Measurements from ENCODE around the gene ITPR1.
"Not testable (repeated sequence)": the region's sequence is repeated elsewhere in the genome, so short reads cannot be mapped to it uniquely, and the experiment has no call there.

The ITPR1 gene

DNA sequence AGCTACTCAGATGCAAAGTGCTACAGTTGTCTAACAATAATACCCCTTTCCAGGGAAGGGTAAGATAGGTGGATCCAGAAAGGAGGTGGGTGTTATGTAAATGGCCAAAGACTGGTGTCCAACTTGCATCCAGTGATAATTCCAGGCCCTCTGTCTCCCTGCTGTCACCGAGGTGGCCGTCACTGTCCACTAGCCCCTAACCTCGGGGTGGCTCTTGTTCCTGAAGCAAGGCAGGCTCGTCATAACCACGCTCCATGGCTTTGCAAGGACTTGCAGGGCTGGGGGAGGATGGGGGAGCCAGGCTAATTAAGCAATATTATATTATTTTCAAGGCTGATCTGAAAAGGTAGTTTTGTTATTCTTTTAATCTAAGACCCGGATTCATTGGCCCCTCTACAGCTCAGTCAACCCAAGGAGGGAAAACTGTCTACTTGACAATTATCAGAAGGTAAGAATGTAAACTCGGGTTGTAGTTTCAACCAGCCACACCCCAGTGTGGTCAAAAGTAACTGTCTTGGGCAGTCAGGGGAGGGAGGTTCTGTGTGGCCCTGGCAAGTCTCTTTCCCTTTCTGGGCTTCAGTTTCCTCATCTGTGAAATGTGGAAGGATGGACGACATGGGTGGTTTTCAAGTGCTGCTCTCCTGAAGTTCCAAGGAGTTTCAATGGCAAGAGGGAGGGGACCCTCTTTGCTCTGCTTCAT is 266.0 kb downstream of the ITPR1 start:
- DNase-seq (ENCODE audit: low read depth): no peak

GRCh38 chr3:4759689-4760312 is 266.7 kb downstream of the ITPR1 start:
- no peak for DNase-seq (ENCODE audit: low read depth)

DNA sequence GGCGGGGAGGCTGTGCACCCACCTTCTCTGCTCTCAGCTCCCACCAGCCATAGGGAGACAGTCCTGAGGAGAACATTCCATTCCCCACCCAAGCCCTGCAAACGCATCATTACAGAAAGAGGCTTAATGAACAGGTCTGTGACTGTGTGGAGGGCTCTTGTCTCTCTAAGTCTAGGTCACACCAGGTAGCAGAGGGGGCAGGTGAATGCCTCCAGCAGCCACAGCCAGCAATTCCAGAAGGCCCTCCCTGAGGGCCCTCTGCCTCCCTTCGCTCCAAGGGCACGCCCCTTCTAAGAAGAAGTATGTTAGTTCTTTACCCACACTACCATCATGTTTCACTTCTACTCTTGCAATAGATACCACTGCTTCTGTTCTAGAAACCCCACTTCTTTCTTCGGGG is 268.6 kb downstream of the ITPR1 start:
- no peak for DNase-seq (ENCODE audit: low read depth)

DNA sequence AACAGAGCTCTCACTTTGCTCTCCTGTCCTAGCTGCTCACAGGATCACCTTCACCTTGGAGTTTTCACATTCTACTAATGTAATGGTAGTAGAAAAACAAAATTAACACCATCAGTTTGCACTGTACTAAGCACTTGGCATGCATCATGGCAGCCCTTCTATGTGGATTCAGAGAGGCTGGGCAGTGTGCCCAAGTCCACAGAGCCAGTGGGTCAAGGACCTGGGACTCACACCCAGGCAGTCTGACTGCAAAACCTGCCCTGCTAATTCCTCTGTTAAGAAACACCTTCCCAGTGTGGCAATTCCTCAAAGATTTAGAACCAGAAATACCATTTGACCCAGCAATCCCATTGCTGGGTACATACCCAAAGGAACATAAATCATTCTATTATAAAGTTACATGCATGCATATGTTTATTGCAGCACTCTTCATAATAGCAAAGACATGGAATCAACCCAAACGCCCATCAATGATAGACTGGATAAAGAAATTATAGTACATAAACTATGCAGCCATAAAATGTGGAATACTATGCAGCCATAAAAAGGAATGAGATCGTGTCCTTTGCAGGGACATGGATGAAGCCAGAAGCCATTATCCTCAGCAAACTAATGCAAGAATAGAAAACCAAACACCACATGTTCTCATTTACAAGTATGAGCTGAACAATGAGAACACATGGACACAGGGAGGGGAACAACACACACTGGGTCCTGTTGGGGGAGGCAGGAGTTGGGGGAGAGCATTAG is 269.5 kb downstream of the ITPR1 start:
- not testable (repeated sequence) for DNase-seq (ENCODE audit: low read depth)

GRCh38 chr3:4763604-4764247 is 270.6 kb downstream of the ITPR1 start:
- DNase-seq (ENCODE audit: low read depth): no peak

DNA sequence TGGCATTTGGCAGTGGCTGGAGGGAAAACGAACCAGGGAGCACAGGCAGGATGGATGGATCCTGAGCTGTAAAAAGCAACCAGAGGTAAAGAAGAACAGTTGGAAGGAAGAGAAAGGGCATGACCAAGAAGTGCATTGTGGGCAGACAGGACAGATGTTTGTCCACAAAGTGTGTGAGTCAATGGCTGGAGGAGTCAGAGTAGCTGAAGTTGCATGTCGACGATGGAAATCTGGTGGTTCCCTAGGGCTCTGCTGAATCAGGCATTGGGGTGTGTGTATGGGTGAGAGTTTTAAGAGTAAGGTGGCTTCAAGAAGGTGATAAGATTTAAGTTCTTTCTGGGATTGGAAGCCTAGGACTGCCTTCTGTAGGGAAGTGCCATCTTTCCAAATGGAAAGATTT is 272.1 kb downstream of the ITPR1 start:
- DNase-seq (ENCODE audit: low read depth): no peak

- DNase-seq (ENCODE audit: low read depth): no peak
Observed at GRCh38 chr3:4766263-4766662, 273.1 kb downstream of the ITPR1 start.

DNA sequence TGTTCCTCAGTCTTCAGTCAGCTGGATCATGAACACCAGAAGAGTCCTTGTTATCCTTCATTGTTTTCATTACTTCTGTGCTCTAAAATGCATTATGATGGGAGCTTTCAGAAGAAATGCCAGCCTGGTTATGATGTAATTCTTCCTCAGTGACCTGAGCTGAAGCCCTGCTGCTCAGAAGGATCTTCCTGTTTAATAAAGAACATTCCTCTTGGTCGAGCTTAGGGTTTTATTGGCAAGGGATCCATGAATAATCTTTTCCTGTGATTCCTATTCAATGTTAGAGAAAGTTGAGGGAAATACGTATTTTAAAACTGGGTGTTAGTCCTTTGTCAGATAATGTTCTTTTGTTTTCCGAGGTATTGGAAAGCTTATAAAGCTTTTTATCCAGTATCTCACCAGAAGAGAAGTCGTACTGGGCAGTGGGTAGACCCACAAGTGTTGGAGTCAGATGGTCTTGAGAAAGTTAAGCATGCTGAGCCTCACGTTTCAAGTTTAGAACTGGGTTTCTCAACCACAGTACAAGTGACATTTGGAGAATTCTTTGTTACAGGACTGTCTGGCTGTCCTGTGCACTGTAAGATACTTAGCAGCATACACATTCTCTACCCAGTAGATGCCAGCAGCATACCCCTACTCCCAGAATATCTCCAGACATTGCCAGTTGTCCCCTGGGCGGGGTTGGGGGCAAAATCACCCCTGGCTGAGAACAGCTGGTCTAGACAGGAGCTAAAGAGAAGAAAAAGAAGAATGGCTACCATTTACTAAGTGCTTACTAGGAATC is 273.8 kb downstream of the ITPR1 start:
- DNase-seq (ENCODE audit: low read depth): no peak

DNA sequence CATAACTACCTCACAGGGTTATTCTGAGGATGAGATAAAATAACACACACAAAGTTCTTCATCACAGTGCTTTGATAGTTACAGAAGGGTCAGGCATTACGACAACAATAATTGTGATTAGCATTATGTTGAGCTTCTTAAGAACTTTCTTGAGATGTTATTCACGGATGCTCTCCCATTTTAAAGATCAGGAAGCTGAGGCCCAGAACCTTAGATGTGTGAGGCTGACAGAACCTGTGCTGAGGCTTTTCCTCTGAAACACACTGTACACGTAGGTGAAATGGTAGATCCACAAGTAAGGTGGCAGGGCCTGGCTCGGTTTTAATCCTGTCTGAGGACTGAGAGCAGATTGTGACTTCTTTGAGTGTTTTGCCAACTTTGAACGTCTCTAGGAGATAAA is 274.9 kb downstream of the ITPR1 start:
- no peak for DNase-seq (ENCODE audit: low read depth)

DNA sequence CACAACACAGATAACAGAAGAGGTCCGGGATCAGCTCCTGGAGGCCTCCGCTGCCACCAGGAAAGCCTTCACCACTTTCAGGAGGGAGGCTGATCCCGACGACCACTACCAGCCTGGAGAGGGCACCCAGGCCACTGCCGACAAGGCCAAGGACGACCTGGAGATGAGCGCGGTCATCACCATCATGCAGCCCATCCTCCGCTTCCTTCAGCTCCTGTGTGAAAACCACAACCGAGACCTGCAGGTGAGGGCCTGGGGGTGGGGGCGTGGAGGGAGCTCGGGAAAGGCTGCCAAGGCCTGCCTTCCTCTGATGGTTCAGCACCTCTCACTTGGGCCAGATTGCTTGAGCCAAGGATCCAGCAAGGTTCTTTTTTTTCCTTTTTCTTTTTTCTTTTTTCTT is 275.4 kb downstream of the ITPR1 start:
- no peak for DNase-seq (ENCODE audit: low read depth)

DNA sequence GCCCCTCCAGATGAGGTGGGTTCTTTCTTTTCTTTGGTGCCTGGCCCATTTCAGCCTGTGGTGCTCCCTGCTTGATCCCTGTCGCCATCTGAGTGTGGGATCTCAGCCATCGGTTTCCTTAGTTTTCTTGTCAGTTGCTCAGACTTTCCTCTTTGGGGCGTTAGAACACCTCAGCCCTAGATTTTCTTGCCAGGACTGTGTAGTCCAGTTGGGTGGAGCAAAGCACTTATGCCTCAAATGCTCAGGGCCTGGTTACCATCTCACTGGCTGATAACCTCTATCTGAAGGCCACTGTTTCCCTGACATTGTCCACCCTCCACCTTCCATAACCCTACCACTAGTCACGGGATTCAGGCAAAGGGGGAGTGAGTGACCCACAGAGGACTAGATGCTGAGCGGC is 277.4 kb downstream of the ITPR1 start:
- no peak for DNase-seq (ENCODE audit: low read depth)

DNA sequence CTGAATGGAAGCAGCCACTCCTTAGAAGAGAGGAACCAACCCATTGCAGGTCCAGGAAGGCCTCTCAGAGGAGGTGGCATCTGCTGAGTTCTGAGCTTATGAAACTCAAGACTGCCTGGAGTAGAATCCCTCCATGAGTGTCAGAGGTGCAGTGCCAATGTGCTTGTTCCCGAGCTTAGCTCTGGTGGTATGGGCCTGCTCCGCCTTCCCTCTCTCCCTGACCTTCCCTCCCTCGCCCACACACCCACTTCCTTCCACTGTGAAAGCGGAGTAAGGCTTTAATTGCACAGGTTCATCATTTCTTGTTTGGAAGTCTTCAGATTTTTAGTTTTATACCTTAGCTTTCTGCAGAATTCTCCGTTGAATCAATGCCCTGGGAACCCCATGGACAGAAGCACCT is 278.1 kb downstream of the ITPR1 start:
- DNase-seq (ENCODE audit: low read depth): no peak

- DNase-seq (ENCODE audit: low read depth): no peak
Observed at GRCh38 chr3:4772171-4772804, 279.1 kb downstream of the ITPR1 start.

DNA sequence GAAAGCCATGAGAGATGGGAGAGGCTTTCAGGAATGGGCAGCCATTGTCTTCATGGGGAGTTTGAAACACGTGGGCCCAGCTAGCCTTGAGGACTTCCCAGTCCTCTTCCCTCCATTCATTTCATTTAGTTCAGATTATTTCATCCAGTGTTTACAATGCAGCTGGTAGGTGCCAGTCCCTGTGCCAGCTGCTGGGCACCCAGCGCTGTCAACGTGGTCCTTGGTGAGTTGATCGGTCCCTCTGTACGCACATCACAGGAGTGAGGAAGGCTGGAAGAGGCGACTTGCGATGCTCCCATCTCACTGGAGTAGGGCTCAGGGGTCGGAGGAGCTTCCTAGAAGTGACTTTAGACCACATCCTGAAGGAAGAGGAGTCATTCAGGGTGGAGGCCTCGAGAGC is 279.7 kb downstream of the ITPR1 start:
- no peak for DNase-seq (ENCODE audit: low read depth)

- DNase-seq (ENCODE audit: low read depth): no peak
Observed at GRCh38 chr3:4773583-4773982, 280.4 kb downstream of the ITPR1 start.

GRCh38 chr3:4774531-4774930 is 281.4 kb downstream of the ITPR1 start:
- no peak for DNase-seq (ENCODE audit: low read depth)

DNA sequence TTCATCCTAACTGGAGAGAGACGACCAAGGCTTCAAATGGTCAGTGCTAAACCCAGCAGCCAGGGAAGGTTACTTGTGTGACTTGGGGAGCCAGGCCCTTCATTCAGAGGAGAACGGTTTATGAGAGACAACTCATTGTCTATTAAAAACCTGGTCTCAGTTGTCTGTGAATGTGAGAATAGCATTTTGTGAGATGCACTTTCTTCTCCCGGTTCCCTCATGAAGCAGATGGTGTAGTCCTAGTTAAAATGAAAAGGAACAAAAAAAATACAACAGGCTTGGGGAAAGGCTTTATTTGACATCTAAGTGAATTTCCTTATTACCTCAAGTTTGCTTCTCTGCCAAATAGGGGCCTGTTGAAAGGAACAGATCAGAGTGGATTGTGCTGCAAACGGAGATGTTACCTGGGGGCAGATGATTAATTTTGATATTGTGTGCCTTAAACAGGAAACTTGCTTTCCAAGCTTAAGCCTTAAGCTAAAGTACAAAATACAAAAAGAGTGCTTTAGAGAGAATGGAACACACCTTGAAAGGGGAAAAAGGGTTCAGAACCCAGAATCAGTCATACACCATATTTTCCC is 283.3 kb downstream of the ITPR1 start:
- no peak for DNase-seq (ENCODE audit: low read depth)

- no peak for DNase-seq (ENCODE audit: low read depth)
Observed at GRCh38 chr3:4776980-4777581, 283.9 kb downstream of the ITPR1 start.

GRCh38 chr3:4778119-4778518 is 285.0 kb downstream of the ITPR1 start:
- no peak for DNase-seq (ENCODE audit: low read depth)

DNA sequence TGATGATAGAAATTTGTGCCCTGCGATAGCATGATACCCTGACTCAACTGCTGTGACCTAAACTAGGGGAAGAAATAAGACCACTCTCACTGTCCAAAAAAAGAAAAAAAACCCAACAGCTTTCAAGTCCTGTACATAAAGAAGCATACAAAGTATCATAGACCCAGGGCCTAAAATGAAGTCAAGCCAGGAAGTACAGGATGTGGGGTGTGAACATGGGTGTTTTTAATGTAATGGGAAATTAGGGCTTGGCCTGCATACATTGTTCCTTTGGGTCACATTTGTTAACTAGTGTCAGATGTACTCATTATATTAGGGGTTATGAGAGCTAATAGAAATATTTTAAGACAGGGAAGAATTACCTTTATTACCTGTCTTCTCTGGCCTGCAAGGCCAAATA is 285.6 kb downstream of the ITPR1 start:
- DNase-seq (ENCODE audit: low read depth): no peak

GRCh38 chr3:4780545-4780957 is 287.4 kb downstream of the ITPR1 start:
- no peak for DNase-seq (ENCODE audit: low read depth)
